NCI-H460 (cell line): ENCODE results near the gene SEMA3E. TPM values are rescaled to one million over a fixed set of nuclear protein-coding genes. Genes with fewer than 3 reads are reported as not detected.
A peak's percentile ranks its signal among the peaks of the same experiment; 100 is the strongest.

Experiments used
- DNase-seq: peaks from one replicate; pipeline ENCODE4 v3.0.0-alpha.2; 2016; ENCODE audit warnings: low read depth; ENCODE audit errors: extremely low read depth
- small RNA-seq, 2 experiments: library from RNA; depleted of rRNA; stranded (forward); fragments of <200 nt; gene quantifications; one replicate each; pipeline ENCODE3, GENCODE V24; 2014
- total RNA-seq: library from RNA; depleted of rRNA; stranded (reverse); fragments of >200 nt; shearing (Covaris generic); gene quantifications from 2 replicates; pipeline ENCODE4 v1.2.3, GENCODE V29; 2014

Gene SEMA3E
- total RNA-seq, 1 experiment from 2014 or later = 23.9 TPM

- DNase-seq = peak; percentile 7
Measured at GRCh38 chr7:83366629-83367028, 282.3 kb downstream of the SEMA3E start.

GRCh38 chr7:83365746-83366145 lies 283.2 kb downstream of the SEMA3E start:
- DNase-seq = no peak

- DNase-seq = no peak
Measured at GRCh38 chr7:83362871-83363550, 285.9 kb downstream of the SEMA3E start.

- DNase-seq = no peak
Measured at GRCh38 chr7:83359108-83359507, 289.8 kb downstream of the SEMA3E start.

GRCh38 chr7:83355143-83355542 lies 293.8 kb downstream of the SEMA3E start:
- DNase-seq = no peak

- peak; percentile 13 for DNase-seq
Measured at GRCh38 chr7:83347945-83348444, 300.9 kb downstream of the SEMA3E start.

GRCh38 chr7:83339907-83340306 lies 309.0 kb downstream of the SEMA3E start:
- no peak for DNase-seq

- DNase-seq = no peak
Measured at GRCh38 chr7:83338277-83338950, 310.5 kb downstream of the SEMA3E start.

GRCh38 chr7:83337050-83337449 lies 311.9 kb downstream of the SEMA3E start:
- no peak for DNase-seq

- DNase-seq = no peak
Measured at GRCh38 chr7:83326223-83326622, 322.7 kb downstream of the SEMA3E start.

- no peak for DNase-seq
Measured at GRCh38 chr7:83325083-83325482, 323.9 kb downstream of the SEMA3E start.

- no peak for DNase-seq
Measured at GRCh38 chr7:83324596-83324995, 324.3 kb downstream of the SEMA3E start.

- DNase-seq = no peak
Measured at GRCh38 chr7:83321011-83321410, 327.9 kb downstream of the SEMA3E start.

GRCh38 chr7:83313931-83314330 lies 335.0 kb downstream of the SEMA3E start:
- DNase-seq = no peak

Small RNAs within 50 kb of the gene (small RNA-seq; reads per million reads assigned to genes)
- 0 reads per million in 2 experiments for gene AC079987.1
